ENCODE results near the gene COG1. TPM values are rescaled to one million over a fixed set of nuclear protein-coding genes. Genes with fewer than 3 reads are reported as not detected.

The COG1 gene
- polyA plus RNA-seq, 3 donors: 5.1 to 24.4 (median 8.0) TPM

DNA sequence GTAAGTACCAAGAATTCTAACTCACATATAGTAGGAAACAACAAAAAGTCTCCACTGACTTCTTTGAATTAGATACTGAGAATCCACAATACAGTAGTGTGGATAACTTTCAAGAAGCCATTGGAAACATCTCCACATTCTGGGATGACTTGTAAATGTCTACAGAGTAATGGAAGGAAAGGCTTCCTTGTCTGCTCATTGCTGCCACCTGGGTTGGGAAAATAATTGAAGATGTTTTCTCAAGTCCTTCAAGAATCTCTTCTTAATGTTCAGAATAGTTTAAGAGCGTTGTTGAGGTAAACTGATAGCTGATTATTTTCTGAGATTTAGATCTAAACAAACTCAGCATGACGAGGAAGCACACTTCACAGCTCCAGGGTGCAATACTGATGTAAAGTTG lies 54.9 kb downstream of the COG1 start:
- Histone ChIP-seq H3K79me2 (ENCODE audit: insufficient read depth, low read length) (no peaks in the 10 kb centered on the region), H3K27ac (ENCODE audit: low read depth in 1 of 2, low read length in 2 of 2) (no peak overlapping the region), H3K36me3 (replicated peaks in 1 of 2; ENCODE audit: control insufficient read depth in 1 of 2, insufficient read depth in 2 of 2, low read length in 2 of 2) (peaks cover 20 to 59% of the 10 kb centered on the region in 2 donors), H3K4me2 (replicated peaks; ENCODE audit: extremely low read depth, low read length, poor library complexity, severe bottlenecking) (no peak overlapping the region), H2AFZ (ENCODE audit: insufficient read depth, low read depth, low read length, poor library complexity, severe bottlenecking) (no peak overlapping the region), H3K4me3 (replicated peaks in 1 of 3; ENCODE audit: low read depth in 2 of 3, low read length in 3 of 3) (no peak overlapping the region), H3K27me3 (ENCODE audit: control insufficient read depth in 2 of 2, insufficient read depth in 2 of 2, low read length in 2 of 2) (no peaks in the 10 kb centered on the region), H3K4me1 (ENCODE audit: control insufficient read depth in 1 of 2, insufficient read depth in 2 of 2, low read length in 2 of 2) (no peaks in the 10 kb centered on the region), H3K9ac (ENCODE audit: insufficient read depth, low read length, poor library complexity, severe bottlenecking) (no peak overlapping the region), H3K9me3 (replicated peaks in 1 of 2; ENCODE audit: control insufficient read depth in 1 of 2, insufficient read depth in 1 of 2, low read length in 2 of 2) (no peaks in the 10 kb centered on the region), H4K20me1 (ENCODE audit: insufficient read depth, low read length) (no peaks in the 10 kb centered on the region)
- no peak overlapping the region for H3K4me3 Mint-ChIP-seq
- H3K9me3 Mint-ChIP-seq: no peaks in the 10 kb centered on the region
- TF ChIP-seq, protein P1, sequence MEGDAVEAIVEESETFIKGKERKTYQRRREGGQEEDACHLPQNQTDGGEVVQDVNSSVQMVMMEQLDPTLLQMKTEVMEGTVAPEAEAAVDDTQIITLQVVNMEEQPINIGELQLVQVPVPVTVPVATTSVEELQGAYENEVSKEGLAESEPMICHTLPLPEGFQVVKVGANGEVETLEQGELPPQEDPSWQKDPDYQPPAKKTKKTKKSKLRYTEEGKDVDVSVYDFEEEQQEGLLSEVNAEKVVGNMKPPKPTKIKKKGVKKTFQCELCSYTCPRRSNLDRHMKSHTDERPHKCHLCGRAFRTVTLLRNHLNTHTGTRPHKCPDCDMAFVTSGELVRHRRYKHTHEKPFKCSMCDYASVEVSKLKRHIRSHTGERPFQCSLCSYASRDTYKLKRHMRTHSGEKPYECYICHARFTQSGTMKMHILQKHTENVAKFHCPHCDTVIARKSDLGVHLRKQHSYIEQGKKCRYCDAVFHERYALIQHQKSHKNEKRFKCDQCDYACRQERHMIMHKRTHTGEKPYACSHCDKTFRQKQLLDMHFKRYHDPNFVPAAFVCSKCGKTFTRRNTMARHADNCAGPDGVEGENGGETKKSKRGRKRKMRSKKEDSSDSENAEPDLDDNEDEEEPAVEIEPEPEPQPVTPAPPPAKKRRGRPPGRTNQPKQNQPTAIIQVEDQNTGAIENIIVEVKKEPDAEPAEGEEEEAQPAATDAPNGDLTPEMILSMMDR (IDR thresholded peaks at IDR 0.05): no peak
- peaks cover 0 to 6% (median 1%) of the 10 kb centered on the region in 3 donors for H3K27me3 Mint-ChIP-seq (ENCODE audit: low read depth in 3 of 3)
- H3K27ac Mint-ChIP-seq: no peak overlapping the region
- H3K4me1 Mint-ChIP-seq: no peaks in the 10 kb centered on the region
- DNase-seq: no peak
- 86% methylated on average over 1 of the region's 2 CpGs for WGBS (ENCODE audit: insufficient coverage)
- intact Hi-C loops (cut with micrococcal nuclease): no loop called here
- H3K36me3 Mint-ChIP-seq: peaks cover 38 to 41% of the 10 kb centered on the region in 2 donors

DNA sequence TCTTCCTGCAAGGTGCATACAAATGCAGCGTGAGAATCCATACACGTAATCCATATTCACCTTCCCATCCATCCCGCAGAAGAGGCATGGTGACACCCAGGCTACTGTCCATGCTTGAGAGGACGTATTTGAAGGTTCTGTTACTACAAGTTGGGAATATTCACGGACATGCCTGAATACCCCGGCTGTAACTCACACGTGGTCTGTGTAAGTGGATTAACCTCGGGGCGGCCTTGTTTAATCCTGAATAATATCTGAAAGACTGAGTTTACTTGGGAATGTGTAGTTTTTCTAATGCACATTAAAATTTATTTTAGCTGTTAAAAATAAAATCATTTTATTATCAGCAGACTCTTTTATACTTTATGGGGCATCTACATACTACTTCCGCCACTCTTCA lies 55.7 kb downstream of the COG1 start:
- Mint-ChIP-seq H3K36me3 (peaks cover 33 to 35% of the 10 kb centered on the region in 2 donors), H3K4me3 (no peak overlapping the region), H3K27ac (no peak overlapping the region), H3K27me3 (ENCODE audit: low read depth in 3 of 3) (peaks cover 0 to 6% (median 1%) of the 10 kb centered on the region in 3 donors), H3K9me3 (no peaks in the 10 kb centered on the region), H3K4me1 (no peaks in the 10 kb centered on the region)
- Histone ChIP-seq H3K9ac (ENCODE audit: insufficient read depth, low read length, poor library complexity, severe bottlenecking) (no peak overlapping the region), H2AFZ (ENCODE audit: insufficient read depth, low read depth, low read length, poor library complexity, severe bottlenecking) (no peak overlapping the region), H3K27me3 (ENCODE audit: control insufficient read depth in 2 of 2, insufficient read depth in 2 of 2, low read length in 2 of 2) (no peaks in the 10 kb centered on the region), H4K20me1 (ENCODE audit: insufficient read depth, low read length) (no peaks in the 10 kb centered on the region), H3K36me3 (replicated peaks in 1 of 2; ENCODE audit: control insufficient read depth in 1 of 2, insufficient read depth in 2 of 2, low read length in 2 of 2) (peaks cover 15 to 51% of the 10 kb centered on the region in 2 donors), H3K9me3 (replicated peaks in 1 of 2; ENCODE audit: control insufficient read depth in 1 of 2, insufficient read depth in 1 of 2, low read length in 2 of 2) (no peaks in the 10 kb centered on the region), H3K4me1 (ENCODE audit: control insufficient read depth in 1 of 2, insufficient read depth in 2 of 2, low read length in 2 of 2) (no peaks in the 10 kb centered on the region), H3K4me3 (replicated peaks in 1 of 3; ENCODE audit: low read depth in 2 of 3, low read length in 3 of 3) (no peak overlapping the region), H3K79me2 (ENCODE audit: insufficient read depth, low read length) (no peaks in the 10 kb centered on the region), H3K27ac (ENCODE audit: low read depth in 1 of 2, low read length in 2 of 2) (no peak overlapping the region), H3K4me2 (replicated peaks; ENCODE audit: extremely low read depth, low read length, poor library complexity, severe bottlenecking) (no peak overlapping the region)
- 100% methylated on average over 2 of the region's 10 CpGs for WGBS (ENCODE audit: insufficient coverage)
- TF ChIP-seq, protein P1 (IDR thresholded peaks at IDR 0.05): no peak
- intact Hi-C loops (cut with micrococcal nuclease): no loop called here
- no peak for DNase-seq
